Duodenal mucosa (tissue), 2 donors: ENCODE measurements around the gene PKP3.

ENCODE experiments used
- H3K27ac ChIP-seq: one replicate; pipeline ENCODE4 v1.7.0; 2013; ENCODE audit warnings: low read depth, low read length
- H3K27me3 ChIP-seq, 2 donors: one replicate each; pipeline ENCODE4 v1.7.0; 2013; ENCODE audit warnings: low read length in 2 of 2, control low read depth in 1 of 2; ENCODE audit not compliant: insufficient read depth in 2 of 2, control insufficient read depth in 1 of 2
- H3K36me3 ChIP-seq, 2 donors: one replicate each; pipeline ENCODE4 v1.7.0; 2013; ENCODE audit warnings: low read length in 2 of 2, control low read depth in 1 of 2; ENCODE audit not compliant: insufficient read depth in 2 of 2, control insufficient read depth in 1 of 2
- H3K4me1 ChIP-seq, 2 donors: one replicate each; pipeline ENCODE4 v1.7.0; 2013; ENCODE audit warnings: low read length in 2 of 2, control low read depth in 1 of 2; ENCODE audit not compliant: insufficient read depth in 2 of 2, control insufficient read depth in 1 of 2
- H3K4me3 ChIP-seq, 2 donors: one replicate each; pipeline ENCODE4 v1.7.0; 2013; ENCODE audit warnings: low read length in 2 of 2, low read depth in 1 of 2
- H3K9ac ChIP-seq, 2 donors: one replicate each; pipeline ENCODE4 v1.7.0; 2013; ENCODE audit warnings: low read length in 2 of 2, low read depth in 1 of 2
- H3K9me3 ChIP-seq, 2 donors: one replicate each; pipeline ENCODE4 v1.7.0; 2013; ENCODE audit warnings: low read length in 2 of 2, control low read depth in 1 of 2; ENCODE audit not compliant: control insufficient read depth in 1 of 2

PKP3 gene

DNA sequence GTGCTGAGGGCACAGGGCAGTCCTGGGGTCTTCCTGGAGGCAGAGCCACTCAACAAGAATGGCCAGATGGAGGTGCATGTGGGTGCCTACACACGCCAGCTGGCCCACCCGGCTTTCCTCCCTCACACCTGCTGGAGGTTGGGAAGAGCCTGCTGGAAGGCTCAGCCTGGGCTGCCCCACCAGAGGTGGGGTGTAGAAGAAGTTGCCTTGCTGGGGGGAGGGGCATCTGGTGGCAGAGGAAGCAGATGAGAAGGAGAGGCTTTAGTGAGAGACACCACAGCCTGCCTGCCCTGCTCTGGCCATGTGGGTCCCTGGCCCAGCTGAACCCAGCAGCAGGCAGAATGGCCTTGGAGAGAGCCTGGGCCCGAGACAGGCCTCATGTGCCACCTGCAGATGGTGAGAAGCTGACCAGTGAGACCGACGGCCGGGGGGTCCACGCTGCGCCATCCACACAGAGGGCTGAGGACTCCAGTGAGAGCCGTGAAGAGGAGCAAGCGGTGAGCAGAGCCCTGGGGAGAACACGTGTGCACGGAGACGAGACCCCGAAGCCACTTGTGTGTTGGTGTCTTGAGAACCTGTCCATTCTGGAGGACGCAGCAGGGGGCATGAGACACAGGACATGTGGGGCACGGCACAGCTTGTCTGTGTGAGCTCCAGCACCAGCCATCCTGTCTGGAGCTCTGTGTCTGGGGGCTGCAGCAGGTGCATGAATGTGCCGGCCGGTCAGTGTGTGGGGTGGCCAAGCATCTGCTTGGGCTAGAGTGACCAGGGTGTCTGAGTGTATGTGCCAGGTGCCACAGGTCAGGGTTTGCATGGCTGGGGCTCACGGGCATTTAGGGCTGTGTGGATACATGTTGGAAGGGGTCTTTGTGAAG is 22.1 kb upstream of the PKP3 start:
- Histone ChIP-seq H3K27me3 (peaks cover 35 to 36% of the 10 kb centered on the region in 2 donors), H3K36me3 (no peaks in the 10 kb centered on the region), H3K9ac (no peak overlapping the region), H3K27ac (no peak overlapping the region), H3K9me3 (no peaks in the 10 kb centered on the region), H3K4me1 (peaks cover 0 to 6% of the 10 kb centered on the region in 2 donors), H3K4me3 (no peak overlapping the region)

DNA sequence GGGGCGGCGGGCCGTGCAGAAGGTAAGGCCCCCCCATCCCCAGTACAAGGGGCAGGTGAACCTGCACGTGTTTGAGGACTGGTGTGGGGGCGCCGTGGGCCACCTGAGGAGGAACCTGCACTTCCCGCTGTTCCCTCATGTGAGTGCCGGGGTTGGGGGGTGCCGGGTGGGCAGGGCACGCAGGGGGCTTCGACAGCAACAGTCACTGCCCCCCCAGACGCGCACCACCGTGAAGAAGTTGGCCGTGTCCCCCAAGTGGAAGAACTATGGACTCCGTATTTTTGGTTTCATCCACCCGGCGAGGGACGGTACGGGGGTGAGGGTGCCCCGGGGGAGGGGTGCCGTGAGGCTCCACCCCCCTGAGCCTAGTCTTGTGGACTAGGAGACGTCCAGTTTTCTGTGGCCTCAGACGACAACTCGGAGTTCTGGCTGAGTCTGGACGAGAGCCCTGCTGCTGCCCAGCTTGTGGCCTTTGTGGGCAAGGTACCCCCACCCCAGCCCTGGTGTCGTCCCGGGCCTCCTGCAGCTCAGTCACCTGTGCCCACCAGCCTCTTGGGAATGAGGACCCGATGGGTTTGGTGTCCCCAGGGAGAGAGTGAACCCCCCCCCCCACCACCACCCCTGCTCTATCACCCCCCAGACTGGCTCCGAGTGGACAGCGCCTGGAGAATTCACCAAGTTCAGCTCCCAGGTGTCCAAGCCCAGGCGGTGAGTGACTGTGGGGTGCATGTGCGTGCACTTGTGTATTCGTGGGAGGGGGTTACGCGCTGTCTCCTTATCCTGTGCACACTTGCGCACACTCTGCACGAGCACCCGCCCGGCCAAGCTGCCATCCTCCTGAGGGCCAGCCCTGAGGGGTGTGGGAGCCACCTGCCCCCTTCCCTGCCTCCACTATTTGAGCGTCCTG is 20.9 kb upstream of the PKP3 start:
- no peak overlapping the region for H3K27ac ChIP-seq
- H3K9me3 ChIP-seq = no peaks in the 10 kb centered on the region
- H3K9ac ChIP-seq = no peak overlapping the region
- peaks cover 0 to 6% of the 10 kb centered on the region in 2 donors for H3K4me1 ChIP-seq
- H3K36me3 ChIP-seq = no peaks in the 10 kb centered on the region
- H3K4me3 ChIP-seq = no peak overlapping the region
- peaks cover 24 to 28% of the 10 kb centered on the region in 2 donors for H3K27me3 ChIP-seq

DNA sequence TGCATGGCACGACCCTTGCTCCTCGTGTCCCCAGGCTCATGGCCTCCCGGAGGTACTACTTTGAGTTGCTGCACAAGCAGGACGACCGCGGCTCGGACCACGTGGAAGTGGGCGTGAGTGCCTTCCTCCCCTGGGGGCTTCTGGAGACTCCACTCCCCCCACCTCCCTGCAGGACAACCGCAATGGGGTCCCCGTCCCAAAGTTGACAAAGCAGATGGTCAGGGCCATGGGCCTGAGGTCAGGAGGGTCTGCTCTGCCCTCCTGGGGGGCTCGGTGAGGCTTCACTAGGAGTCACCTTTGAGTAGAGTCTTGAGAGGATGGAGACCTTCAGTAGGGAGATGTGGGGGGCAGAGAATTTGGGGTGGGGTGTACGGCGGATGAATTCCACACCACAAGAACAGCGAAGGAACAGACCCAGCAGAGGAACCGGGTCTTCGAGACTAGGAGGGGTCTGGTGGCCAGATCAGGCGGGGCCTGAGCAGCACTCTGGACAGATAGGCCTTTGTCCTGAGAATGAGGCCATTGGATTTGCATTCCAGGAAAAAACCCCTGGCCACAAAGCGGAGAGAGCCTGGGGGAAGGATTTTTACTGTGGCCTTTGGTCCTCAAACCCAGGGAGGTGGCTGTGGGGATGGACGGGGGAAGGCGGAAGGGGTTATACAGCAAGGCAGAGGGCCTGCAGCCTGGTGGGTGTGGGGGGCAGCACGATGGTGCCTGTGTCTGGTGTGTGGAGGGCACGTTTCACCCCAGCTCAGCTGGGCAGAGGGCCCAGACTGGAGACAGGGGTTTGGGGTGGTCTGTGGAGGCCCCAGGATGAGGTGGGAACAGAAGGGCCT is 20.1 kb upstream of the PKP3 start:
- H3K4me3 ChIP-seq = no peak overlapping the region
- H3K27me3 ChIP-seq = peaks cover 18 to 23% of the 10 kb centered on the region in 2 donors
- H3K4me1 ChIP-seq = no peaks in the 10 kb centered on the region
- H3K36me3 ChIP-seq = no peaks in the 10 kb centered on the region
- H3K27ac ChIP-seq = no peak overlapping the region
- H3K9me3 ChIP-seq = no peaks in the 10 kb centered on the region
- no peak overlapping the region for H3K9ac ChIP-seq

DNA sequence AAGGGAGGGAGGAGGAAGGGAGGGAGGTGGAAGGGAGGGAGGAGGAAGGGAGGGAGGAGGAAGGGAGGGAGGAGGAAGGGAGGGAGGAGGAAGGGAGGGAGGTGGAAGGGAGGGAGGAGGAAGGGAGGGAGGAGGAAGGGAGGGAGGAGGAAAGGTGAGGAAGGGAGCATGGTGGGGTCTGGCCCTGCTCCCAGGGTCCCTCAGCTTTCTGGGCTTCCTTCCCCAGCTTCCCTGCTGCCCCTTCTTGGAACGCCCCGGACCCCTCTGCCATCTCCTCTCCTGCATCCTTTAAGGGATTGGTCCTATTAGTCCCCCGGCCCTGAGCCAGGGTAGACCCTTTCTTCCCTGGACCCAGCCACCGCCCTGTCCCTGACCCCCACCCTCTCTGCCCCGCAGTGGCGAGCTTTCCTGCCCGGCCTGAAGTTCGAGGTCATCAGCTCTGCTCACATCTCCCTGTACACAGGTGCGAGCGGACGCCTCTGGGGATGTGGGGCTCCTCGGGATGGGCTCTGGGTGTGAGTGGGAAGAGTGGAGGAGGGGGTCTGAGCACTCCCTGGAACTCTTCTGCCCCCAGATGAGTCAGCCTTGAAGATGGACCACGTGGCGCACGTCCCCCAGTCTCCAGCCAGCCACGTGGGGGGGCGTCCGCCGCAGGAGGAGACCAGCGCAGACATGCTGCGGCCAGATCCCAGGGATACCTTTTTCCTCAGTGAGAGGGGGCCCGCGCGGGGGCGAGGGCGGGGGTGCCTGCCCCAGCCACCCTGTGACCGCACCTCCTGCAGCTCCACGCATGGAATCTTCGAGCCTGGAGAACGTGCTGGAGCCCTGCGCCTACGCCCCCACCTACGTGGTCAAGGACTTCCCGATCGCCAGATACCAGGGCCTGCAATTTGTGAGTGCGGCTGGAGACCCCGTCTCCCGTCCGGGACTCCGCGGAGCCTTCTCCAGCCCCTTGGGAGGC is 18.7 kb upstream of the PKP3 start:
- no peaks in the 10 kb centered on the region for H3K36me3 ChIP-seq
- peaks cover 18 to 20% of the 10 kb centered on the region in 2 donors for H3K27me3 ChIP-seq
- no peaks in the 10 kb centered on the region for H3K9me3 ChIP-seq
- no peaks in the 10 kb centered on the region for H3K4me1 ChIP-seq
- H3K27ac ChIP-seq = no peak overlapping the region
- no peak overlapping the region for H3K4me3 ChIP-seq
- no peak overlapping the region for H3K9ac ChIP-seq

DNA sequence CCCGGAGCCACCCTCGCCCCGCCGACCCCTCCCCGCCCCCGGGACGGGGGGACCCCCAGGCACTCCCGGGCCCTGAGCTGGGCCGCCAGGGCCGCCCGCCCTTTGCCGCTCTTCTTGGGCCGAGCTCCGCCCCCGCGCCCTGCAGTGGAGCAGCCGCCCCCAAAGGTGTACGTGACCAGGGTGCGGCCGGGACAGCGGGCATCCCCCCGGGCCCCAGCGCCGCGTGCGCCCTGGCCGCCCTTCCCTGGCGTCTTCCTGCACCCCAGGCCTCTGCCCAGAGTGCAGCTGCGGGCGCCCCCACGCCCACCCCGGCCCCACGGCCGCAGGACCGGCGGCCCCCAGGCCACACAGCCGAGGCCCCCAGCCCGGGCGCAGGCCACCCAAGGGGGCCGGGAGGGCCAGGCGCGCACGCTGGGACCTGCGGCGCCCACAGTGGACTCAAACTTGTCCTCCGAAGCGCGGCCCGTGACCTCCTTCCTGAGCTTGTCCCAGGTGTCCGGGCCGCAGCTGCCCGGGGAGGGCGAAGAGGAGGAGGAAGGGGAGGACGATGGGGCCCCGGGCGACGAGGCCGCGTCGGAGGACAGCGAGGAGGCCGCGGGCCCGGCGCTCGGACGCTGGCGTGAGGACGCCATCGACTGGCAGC is 17.4 kb upstream of the PKP3 start:
- Histone ChIP-seq H3K9me3 (no peaks in the 10 kb centered on the region), H3K4me3 (no peak overlapping the region), H3K9ac (no peak overlapping the region), H3K36me3 (no peaks in the 10 kb centered on the region), H3K27ac (no peak overlapping the region), H3K27me3 (peaks cover 6 to 7% of the 10 kb centered on the region in 2 donors), H3K4me1 (no peaks in the 10 kb centered on the region)

DNA sequence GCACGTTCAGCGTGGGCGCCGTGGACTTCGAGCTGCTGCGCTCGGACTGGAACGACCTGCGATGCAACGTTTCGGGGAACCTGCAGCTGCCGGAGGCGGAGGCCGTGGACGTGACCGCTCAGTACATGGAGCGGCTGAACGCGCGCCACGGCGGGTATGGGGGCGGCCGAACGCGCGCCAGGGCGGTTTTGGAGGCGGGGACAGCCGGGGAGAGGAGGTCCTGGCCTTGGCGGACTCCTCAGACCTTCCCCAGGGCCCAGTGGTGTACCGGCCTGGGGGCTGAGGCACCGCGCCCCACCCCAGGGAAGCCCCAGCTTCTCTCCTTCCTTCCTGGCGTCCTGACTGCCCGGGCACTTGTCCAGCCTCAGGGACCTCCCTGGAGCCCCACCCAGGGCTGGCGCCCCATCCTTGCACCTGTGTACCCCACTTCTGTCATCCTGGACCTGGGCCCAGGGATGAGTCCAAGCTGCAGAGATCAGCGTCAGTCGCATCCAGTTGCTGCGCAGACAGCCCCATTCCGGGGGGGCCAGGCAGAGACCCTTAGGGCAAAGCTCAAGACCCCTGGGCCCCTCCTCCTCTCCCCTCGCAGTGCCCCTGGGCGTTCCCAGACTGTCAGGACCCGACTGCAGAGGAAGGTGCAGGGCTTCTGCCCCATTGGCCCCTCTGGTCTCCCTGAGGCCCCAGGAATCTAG is 16.7 kb upstream of the PKP3 start:
- Histone ChIP-seq H3K9ac (no peak overlapping the region), H3K27me3 (peaks cover 1 to 5% of the 10 kb centered on the region in 2 donors), H3K9me3 (no peaks in the 10 kb centered on the region), H3K4me3 (no peak overlapping the region), H3K4me1 (no peaks in the 10 kb centered on the region), H3K36me3 (no peaks in the 10 kb centered on the region), H3K27ac (no peak overlapping the region)

DNA sequence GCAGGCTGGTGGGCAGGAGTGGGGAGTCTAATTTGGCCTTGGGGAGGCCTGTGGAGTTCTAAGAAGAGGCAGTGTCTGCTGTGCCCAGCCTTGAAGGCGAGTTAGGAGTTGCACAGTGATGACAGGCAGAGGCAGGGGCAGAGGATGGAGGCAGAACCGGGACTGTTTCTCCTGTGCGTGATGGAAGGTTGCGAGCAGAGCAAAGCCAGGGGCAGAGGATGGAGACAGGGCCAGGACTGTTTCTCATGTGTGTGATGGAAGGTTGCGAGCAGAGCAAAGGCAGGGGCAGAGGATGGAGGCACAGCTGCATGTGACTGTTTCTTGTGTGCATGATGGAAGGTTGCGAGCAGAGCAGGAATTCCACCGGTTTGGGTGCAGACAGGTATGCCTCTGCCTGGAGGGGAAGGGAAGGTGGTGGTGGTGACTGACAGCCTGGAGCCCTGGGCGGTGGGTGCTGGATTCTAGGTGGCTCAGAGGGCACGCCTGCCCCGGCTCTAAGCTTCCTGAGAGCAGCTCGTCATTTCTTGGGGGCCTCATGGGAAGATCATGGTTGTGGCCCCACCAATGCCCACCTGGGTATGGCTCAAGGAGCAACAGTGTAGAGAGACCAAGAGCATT is 16.0 kb upstream of the PKP3 start:
- no peak overlapping the region for H3K27ac ChIP-seq
- peaks cover 0 to 5% of the 10 kb centered on the region in 2 donors for H3K27me3 ChIP-seq
- no peak overlapping the region for H3K4me3 ChIP-seq
- H3K4me1 ChIP-seq = no peaks in the 10 kb centered on the region
- H3K36me3 ChIP-seq = no peaks in the 10 kb centered on the region
- no peaks in the 10 kb centered on the region for H3K9me3 ChIP-seq
- H3K9ac ChIP-seq = no peak overlapping the region
